Muscle layer of colon (tissue), 2 donors: ENCODE measurements around the gene C1S.
"Not testable (repeated sequence)": the region's sequence is repeated elsewhere in the genome, so short reads cannot be mapped to it uniquely, and the experiment has no call there.

ENCODE experiments used
- H3K27ac ChIP-seq: one replicate; pipeline ENCODE4 v1.7.0; 2013; ENCODE audit warnings: low read depth, mild to moderate bottlenecking, low read length, moderate library complexity
- H3K27me3 ChIP-seq, 2 donors: one replicate each; pipeline ENCODE4 v1.7.0; 2013; ENCODE audit warnings: low read length in 2 of 2, mild to moderate bottlenecking in 2 of 2; ENCODE audit not compliant: insufficient read depth in 2 of 2, control insufficient read depth in 1 of 2
- H3K36me3 ChIP-seq: one replicate; pipeline ENCODE4 v1.7.0; 2013; ENCODE audit warnings: mild to moderate bottlenecking, low read length; ENCODE audit not compliant: insufficient read depth
- H3K4me1 ChIP-seq: one replicate; pipeline ENCODE4 v1.7.0; 2013; ENCODE audit warnings: mild to moderate bottlenecking, low read length; ENCODE audit not compliant: insufficient read depth
- H3K4me3 ChIP-seq, 2 donors: one replicate each; pipeline ENCODE4 v1.7.0; 2013; ENCODE audit warnings: low read length in 2 of 2, low read depth in 1 of 2, mild to moderate bottlenecking in 1 of 2, moderate library complexity in 1 of 2
- H3K9ac ChIP-seq: one replicate; pipeline ENCODE4 v1.7.0; 2013; ENCODE audit warnings: low read length
- H3K9me3 ChIP-seq: one replicate; pipeline ENCODE4 v1.7.0; 2013; ENCODE audit warnings: mild to moderate bottlenecking, low read length
- donor health status: abdominal sarcoma.
- donor health status: Adenocarcinoma of cecum.

C1S gene

DNA sequence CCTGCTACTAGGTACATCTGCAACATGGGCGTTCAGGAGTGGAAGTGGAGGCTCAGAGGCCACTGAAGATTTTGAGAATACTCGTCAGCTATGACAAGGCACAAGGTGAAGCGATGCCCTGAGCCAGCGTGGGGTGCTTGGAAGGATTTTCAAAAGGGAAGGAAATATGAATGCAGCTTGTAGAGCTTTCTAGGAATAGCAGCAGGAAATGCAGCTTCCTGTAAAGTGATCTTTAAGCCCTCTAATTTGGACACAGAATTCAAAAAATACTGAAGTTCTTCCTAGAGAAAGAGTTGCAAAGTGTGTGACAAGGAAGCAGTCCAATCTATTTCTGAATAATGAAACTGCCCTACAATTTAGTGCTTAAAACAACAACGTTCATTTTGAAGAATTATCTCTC lies 13.2 kb upstream of the C1S start:
- Histone ChIP-seq H3K9ac (no peak overlapping the region), H3K4me1 (no peaks in the 10 kb centered on the region), H3K27me3 (no peaks in the 10 kb centered on the region), H3K27ac (no peak overlapping the region), H3K9me3 (no peaks in the 10 kb centered on the region), H3K36me3 (no peaks in the 10 kb centered on the region), H3K4me3 (no peak overlapping the region)

DNA sequence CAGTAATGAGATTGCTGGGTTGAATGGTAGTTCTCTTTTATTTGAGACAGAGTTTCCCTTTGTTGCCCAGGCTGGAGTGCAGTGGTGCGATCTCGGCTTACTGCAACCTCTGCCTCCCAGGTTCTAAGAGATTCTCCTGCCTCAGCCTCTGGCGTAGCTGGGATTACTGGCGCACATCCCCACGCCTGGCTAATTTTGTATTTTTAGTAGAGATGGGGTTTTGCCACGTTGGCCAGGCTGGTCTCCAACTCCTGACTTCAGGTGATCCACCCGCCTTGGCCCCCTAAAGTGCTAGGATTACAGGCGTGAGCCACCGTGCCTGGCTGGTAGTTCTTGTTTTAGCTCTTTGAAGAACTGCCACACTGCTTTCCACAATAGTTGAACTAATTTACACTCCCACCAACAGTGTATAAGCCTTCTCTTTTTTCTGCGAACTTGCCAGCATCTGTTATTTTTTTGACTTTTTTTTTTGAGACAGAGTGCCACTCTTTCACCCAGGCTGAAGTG lies 11.0 kb upstream of the C1S start:
- H3K36me3 ChIP-seq, H3K27me3 ChIP-seq, H3K27ac ChIP-seq, H3K4me1 ChIP-seq, H3K9ac ChIP-seq, H3K4me3 ChIP-seq, H3K9me3 ChIP-seq: not testable (repeated sequence)

DNA sequence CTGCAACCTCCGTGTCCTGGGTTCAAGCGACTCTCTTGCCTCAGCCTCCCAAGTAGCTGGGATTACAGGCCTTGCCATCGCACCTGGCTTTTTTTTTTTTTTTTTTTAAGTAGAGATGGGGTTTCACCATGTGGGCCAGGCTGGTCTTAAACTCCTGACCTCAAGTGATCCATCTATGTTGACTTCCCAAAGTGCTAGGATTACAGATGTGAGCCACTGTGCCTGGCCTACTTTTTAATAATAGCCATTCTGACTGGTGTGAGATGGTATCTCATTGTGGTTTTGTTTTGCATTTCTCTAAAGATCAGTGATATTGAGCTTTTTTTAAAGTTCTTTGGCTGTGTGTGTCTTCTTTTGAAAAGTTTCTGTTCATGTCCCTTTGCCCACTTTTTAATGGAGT lies 10.5 kb upstream of the C1S start:
- H3K4me3 ChIP-seq, H3K36me3 ChIP-seq, H3K4me1 ChIP-seq, H3K27me3 ChIP-seq, H3K9me3 ChIP-seq, H3K27ac ChIP-seq, H3K9ac ChIP-seq: not testable (repeated sequence)

DNA sequence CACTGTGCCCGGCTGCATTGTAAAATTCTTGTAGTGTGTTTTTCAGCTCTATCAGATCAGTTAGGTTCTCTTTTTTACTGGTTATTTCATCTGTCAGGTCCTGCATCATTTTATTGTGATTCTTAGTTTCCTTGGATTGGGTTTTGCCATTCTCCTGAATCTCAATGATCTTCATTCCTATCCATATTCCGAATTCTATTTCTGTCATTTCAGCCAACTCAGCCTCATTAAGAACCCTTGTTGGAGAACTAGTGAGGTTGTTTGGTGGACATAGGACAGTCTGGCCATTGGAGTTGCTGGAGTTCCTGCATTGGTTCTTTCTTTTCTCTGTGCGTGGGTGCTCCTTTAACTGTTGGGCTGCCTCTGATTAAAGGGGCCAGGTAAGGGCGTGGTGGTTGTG lies 5.6 kb upstream of the C1S start:
- peaks cover 4% of the 10 kb centered on the region for H3K4me1 ChIP-seq
- no peak overlapping the region for H3K9ac ChIP-seq
- H3K9me3 ChIP-seq: no peaks in the 10 kb centered on the region
- no peaks in the 10 kb centered on the region for H3K27me3 ChIP-seq
- H3K4me3 ChIP-seq: no peak overlapping the region
- no peaks in the 10 kb centered on the region for H3K36me3 ChIP-seq
- no peak overlapping the region for H3K27ac ChIP-seq

DNA sequence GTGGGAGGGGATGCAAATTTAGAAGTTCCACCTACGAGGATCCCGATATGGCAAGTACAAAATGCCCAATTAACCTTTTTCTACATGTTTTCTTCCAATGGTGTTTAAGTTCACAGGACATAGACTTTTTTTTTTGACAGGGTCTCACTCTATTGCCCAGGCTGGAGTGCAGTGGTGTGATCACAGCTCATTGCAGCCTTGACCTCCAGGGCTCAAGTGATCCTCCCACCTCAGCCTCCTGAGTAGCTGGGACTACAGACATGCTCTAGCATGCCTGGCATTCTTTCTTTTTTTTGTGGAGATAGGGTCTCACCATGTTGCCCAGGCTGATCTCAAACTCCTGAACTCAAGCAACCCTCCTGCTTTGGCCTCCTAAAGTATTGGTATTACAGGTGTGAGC lies 4.8 kb upstream of the C1S start:
- H3K9me3 ChIP-seq, H3K36me3 ChIP-seq, H3K9ac ChIP-seq, H3K27ac ChIP-seq, H3K27me3 ChIP-seq, H3K4me3 ChIP-seq, H3K4me1 ChIP-seq: not testable (repeated sequence)

DNA sequence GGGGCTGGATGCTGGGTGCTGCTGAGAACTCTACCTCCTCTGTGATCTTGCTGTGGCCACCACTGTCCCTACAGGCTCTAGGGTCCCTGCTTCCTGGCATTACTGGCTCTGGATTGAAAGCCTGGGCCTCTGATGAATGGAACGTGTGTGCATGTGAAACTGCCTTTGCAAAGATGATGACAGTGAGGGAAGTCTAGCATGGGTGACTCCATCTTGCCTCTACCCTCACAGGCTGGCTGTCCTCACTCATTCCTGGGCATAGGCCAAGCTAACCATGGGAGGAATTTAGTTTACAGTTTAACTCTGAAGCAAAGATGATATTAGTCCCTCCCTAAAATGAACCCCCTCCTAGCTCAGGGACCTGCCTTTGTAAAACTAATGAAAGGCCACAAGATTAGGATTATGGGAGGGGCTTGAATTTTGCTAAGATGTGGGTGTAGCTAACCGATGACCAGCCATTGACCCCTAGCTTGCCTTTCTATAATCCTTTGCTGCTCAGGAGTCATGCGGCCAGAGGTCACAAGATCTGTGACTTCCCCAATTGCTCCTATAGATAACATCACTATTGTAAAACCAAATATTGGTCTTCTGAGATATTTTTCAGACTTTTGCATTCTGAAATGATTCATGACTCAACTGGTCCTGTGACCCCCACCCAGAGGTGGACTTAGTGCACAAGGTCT lies 2.2 kb upstream of the C1S start:
- Histone ChIP-seq H3K4me1 (peaks cover 27% of the 10 kb centered on the region), H3K9me3 (no peaks in the 10 kb centered on the region), H3K27me3 (no peaks in the 10 kb centered on the region), H3K36me3 (peaks cover 5% of the 10 kb centered on the region), H3K9ac (no peak overlapping the region), H3K4me3 (no peak overlapping the region), H3K27ac (no peak overlapping the region)

DNA sequence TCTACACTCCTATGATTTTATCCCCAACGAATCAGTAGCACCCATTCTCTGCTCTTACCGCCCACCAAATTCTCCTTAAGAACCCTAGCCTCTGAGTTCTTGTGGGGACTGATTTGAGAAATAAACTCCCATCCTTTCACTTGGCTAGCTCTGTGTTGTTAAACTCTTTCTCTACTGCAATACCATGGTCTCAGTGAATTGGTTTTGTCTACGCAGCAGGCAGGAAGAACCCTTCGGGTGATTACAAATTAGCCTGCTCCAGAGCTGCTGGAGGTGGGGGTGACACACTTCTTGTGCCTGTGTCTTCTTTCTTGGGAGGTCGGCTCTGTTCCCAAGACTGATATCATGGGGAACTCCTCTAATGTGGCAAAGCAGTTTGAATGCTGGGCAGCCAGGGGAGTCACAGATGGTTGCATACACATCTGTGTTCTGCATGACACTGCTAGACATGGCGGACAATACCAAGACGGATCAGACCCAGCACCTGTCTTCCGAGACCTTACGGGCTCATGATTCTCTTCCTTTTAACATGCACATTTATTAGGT lies 1.6 kb upstream of the C1S start:
- H3K4me1 ChIP-seq: peaks cover 27% of the 10 kb centered on the region

DNA sequence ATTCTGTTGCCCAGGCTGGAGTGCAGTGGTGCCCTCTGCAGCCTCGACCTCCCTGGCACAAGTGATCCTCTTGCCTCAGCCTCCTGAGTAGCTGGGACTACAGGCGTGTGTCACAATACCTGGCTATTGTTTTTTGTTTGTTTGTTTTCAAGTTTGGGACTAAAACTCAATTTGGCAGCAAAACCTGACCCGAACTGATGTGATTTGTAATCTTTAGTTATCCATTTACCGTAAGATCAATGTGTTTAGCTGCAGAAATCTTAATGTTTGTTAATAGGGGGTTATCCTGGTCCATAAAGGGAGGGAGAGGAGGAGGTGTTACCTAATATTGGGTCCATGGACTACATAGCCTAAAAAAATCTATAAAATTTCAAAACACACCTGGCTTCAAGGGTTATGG lies 738 bp upstream of the C1S start:
- Histone ChIP-seq H3K9ac (no peak overlapping the region), H3K4me1 (peaks cover 27% of the 10 kb centered on the region), H3K9me3 (no peaks in the 10 kb centered on the region), H3K27ac (peak overlapping the region; percentile 28), H3K27me3 (no peaks in the 10 kb centered on the region), H3K36me3 (peaks cover 9% of the 10 kb centered on the region), H3K4me3 (no peak overlapping the region)

More for the DNA sequence above, 1.6 kb upstream of the C1S start:
- no peak overlapping the region for H3K9ac ChIP-seq
- no peaks in the 10 kb centered on the region for H3K9me3 ChIP-seq
- H3K36me3 ChIP-seq: peaks cover 9% of the 10 kb centered on the region
- no peaks in the 10 kb centered on the region for H3K27me3 ChIP-seq
- H3K27ac ChIP-seq: no peak overlapping the region
- no peak overlapping the region for H3K4me3 ChIP-seq

DNA sequence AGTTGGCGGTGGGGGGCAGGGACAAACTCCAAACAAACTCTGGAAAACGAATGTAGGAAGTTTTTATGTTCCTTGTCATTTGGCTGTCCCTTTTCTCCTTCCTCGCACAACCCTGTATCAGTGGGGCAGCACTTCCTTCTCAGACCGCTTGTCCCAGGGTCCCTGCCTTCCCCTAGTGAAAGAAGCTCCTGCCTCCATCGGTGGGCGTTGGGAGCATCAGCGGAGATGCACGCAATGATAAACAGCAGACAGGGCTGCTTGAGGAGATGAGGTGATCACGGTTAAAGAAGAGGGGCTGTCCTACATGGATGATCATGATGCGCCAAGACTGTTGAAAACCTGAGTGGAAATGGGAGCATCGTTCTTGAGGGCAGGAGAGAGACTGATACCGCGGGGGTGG lies 620 bp downstream of the C1S start:
- Histone ChIP-seq H3K36me3 (peaks cover 16% of the 10 kb centered on the region), H3K4me3 (peak overlapping the region; percentile 54 to 69), H3K27ac (peak overlapping the region; percentile 65), H3K9me3 (no peaks in the 10 kb centered on the region), H3K9ac (peak overlapping the region; percentile 67), H3K4me1 (peaks cover 27% of the 10 kb centered on the region), H3K27me3 (no peaks in the 10 kb centered on the region)

DNA sequence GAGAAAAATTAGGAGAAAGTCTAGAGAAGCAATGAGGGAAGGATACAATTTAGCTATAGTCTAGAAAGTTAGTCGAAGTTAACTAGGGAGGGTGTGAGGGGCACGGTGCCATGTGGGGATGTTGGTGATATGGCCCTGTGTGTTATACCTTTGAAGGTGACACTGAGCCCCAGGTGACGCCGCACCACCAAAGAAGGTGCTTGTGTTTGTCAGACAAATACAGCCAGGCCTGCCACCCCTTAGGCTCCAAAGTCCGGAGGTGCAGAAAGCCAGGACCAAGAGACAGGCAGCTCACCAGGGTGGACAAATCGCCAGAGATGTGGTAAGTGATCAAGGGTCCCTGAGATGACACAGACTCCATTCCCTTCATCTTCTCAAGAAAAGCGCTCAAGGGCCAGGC lies 1.1 kb downstream of the C1S start:
- peak overlapping the region; percentile 67 for H3K9ac ChIP-seq
- no peaks in the 10 kb centered on the region for H3K27me3 ChIP-seq
- H3K4me3 ChIP-seq: peak overlapping the region; percentile 54 to 69
- H3K27ac ChIP-seq: no peak overlapping the region
- no peaks in the 10 kb centered on the region for H3K9me3 ChIP-seq
- peaks cover 27% of the 10 kb centered on the region for H3K4me1 ChIP-seq
- H3K36me3 ChIP-seq: peaks cover 21% of the 10 kb centered on the region

DNA sequence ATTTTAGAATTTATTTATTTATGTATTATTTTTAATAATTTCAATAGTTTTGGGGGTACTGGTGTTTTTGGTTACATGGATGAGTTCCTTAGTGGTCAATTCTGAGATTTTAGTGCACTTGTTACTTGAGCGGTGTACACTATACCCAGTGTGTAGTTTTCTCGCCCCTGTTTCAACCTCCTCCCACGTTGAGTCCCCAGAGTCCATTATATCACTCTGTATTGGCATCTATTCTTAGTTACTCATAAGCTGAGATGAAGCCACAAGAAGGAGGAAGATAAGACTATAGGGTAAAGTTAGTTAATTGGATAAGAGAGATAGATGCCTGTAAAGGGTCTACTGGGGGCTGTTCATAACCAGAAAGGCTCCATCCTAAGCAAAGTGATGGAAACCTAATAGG lies 4.0 kb downstream of the C1S start:
- Histone ChIP-seq H3K9me3 (no peaks in the 10 kb centered on the region), H3K4me3 (no peak overlapping the region), H3K36me3 (peaks cover 40% of the 10 kb centered on the region), H3K4me1 (peaks cover 42% of the 10 kb centered on the region), H3K9ac (no peak overlapping the region), H3K27me3 (no peaks in the 10 kb centered on the region), H3K27ac (no peak overlapping the region)

DNA sequence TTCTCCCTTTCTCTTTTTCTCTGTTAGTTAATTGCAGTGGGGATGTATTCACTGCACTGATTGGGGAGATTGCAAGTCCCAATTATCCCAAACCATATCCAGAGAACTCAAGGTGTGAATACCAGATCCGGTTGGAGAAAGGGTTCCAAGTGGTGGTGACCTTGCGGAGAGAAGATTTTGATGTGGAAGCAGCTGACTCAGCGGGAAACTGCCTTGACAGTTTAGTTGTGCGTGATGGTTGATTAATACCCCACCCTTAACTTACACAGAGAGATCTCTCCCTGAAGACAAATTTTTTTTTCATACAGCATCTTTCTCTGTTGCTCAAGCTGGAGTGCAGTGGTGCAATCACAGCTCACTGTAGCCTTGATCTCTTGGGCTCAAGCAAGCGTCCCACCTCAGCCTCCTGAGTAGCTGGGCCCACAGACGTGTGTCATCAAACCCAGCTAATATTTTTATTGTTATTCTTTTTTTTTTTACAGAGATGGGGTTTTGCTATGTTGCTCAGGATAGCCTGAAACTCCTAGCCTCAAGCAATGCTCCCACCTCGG lies 4.6 kb downstream of the C1S start:
- Histone ChIP-seq H3K4me3 (no peak overlapping the region), H3K27me3 (no peaks in the 10 kb centered on the region), H3K9me3 (no peaks in the 10 kb centered on the region), H3K4me1 (peaks cover 37% of the 10 kb centered on the region), H3K27ac (no peak overlapping the region), H3K9ac (no peak overlapping the region), H3K36me3 (peaks cover 47% of the 10 kb centered on the region)
